ENCODE measurements around the gene TAL2. TPM values are rescaled to one million over a fixed set of nuclear protein-coding genes. Genes with fewer than 3 reads are reported as not detected.

The TAL2 gene
- total and polyA plus RNA-seq, 9 of the 15 experiments (the other 6 are each of a cell fraction or from before 2014, with no cell fraction given): 0.21 to 3.7 (median 1.1) TPM; not detected in 1

DNA sequence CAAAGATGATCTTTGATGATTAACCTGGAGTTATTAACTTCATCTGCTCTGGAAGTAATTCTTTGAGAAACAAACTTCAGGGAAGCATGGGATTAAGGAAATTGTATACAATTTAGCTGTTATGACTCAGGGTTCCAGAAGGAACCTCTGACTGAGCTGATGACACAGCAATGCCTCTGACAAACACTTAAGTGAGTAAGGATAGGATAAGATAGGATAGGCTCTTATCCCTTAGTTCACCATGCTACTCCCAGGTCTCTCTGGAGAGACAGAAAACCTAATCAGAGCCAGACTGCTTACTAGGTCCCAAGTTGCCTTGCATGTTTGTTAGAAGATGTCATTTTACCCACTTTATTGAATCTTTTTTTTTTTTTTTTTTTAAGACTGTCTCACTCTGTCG, 19.5 kb downstream of the TAL2 start (continued):
- TF ChIP-seq HEY1 (CRISPR knock-in tag; IDR thresholded peaks at IDR 0.05; ENCODE audit: borderline replicate concordance) (no peak), PHB2 (IDR thresholded peaks at IDR 0.05; ENCODE audit: low read depth) (no peak), TRIM24 (IDR thresholded peaks at IDR 0.05) (peak; percentile 82 to 85), NR2C1 (IDR thresholded peaks at IDR 0.05) (no peak), NR2C1 (tag; IDR thresholded peaks at IDR 0.05) (no peak), FOXJ2 (tag; IDR thresholded peaks at IDR 0.05) (no peak), MECOM (CRISPR knock-in tag; IDR thresholded peaks at IDR 0.05) (no peak), ZNF197 (CRISPR knock-in tag; IDR thresholded peaks at IDR 0.05; ENCODE audit: low read depth) (no peak), MTF1 (CRISPR knock-in tag; IDR thresholded peaks at IDR 0.05; ENCODE audit: borderline replicate concordance) (no peak), MYBL2 (IDR thresholded peaks at IDR 0.05; ENCODE audit: low read depth) (no peak; the same call in 1 of the 2 replicates), MYBL2 (CRISPR knock-in tag; IDR thresholded peaks at IDR 0.05; ENCODE audit: borderline replicate concordance) (no peak), TARDBP (IDR thresholded peaks at IDR 0.05) (no peak), CREM (IDR thresholded peaks at IDR 0.05; ENCODE audit: low read depth) (peak; percentile 55; the same call in 1 of the 2 replicates), TAF7 (tag; IDR thresholded peaks at IDR 0.05) (no peak), ZNF444 (CRISPR knock-in tag; IDR thresholded peaks at IDR 0.05) (no peak), FOXM1 (IDR thresholded peaks at IDR 0.05; ENCODE audit: low read depth) (no peak), FOXM1 (CRISPR knock-in tag; IDR thresholded peaks at IDR 0.05; ENCODE audit: low read depth) (no peak), ZNF408 (CRISPR knock-in tag; IDR thresholded peaks at IDR 0.05; ENCODE audit: low read depth) (no peak), TBP (optimal IDR thresholded peaks at IDR 0.05; ENCODE audit: low read depth, low read length) (no peak)
- TF ChIP-seq, protein P1, sequence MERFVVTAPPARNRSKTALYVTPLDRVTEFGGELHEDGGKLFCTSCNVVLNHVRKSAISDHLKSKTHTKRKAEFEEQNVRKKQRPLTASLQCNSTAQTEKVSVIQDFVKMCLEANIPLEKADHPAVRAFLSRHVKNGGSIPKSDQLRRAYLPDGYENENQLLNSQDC (CRISPR knock-in tag; IDR thresholded peaks at IDR 0.05): no peak
- TF ChIP-seq, protein P2, sequence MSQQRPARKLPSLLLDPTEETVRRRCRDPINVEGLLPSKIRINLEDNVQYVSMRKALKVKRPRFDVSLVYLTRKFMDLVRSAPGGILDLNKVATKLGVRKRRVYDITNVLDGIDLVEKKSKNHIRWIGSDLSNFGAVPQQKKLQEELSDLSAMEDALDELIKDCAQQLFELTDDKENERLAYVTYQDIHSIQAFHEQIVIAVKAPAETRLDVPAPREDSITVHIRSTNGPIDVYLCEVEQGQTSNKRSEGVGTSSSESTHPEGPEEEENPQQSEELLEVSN (IDR thresholded peaks at IDR 0.05; ENCODE audit: borderline replicate concordance in 1 of 2, extremely low read depth in 1 of 2, insufficient read depth in 1 of 2, insufficient read length in 1 of 2, low read depth in 1 of 2, low read length in 1 of 2, poor library complexity in 1 of 2, severe bottlenecking in 1 of 2): no peak
- TF ChIP-seq, protein P3, sequence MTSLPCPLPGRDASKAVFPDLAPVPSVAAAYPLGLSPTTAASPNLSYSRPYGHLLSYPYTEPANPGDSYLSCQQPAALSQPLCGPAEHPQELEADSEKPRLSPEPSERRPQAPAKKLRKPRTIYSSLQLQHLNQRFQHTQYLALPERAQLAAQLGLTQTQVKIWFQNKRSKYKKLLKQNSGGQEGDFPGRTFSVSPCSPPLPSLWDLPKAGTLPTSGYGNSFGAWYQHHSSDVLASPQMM (CRISPR knock-in tag; IDR thresholded peaks at IDR 0.05): no peak
- TF ChIP-seq, protein P4, sequence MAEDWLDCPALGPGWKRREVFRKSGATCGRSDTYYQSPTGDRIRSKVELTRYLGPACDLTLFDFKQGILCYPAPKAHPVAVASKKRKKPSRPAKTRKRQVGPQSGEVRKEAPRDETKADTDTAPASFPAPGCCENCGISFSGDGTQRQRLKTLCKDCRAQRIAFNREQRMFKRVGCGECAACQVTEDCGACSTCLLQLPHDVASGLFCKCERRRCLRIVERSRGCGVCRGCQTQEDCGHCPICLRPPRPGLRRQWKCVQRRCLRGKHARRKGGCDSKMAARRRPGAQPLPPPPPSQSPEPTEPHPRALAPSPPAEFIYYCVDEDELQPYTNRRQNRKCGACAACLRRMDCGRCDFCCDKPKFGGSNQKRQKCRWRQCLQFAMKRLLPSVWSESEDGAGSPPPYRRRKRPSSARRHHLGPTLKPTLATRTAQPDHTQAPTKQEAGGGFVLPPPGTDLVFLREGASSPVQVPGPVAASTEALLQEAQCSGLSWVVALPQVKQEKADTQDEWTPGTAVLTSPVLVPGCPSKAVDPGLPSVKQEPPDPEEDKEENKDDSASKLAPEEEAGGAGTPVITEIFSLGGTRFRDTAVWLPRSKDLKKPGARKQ (CRISPR knock-in tag; IDR thresholded peaks at IDR 0.05): no peak

Measured in K562 (cell line).